Neural cell (in vitro differentiated cells): ENCODE measurements around the gene RUNX1.

Experiments used
- EZH2 ChIP-seq: fragments of 200-600, 300-800 bp; shearing (Covaris generic), sonication (generic); IDR thresholded peaks from 2 replicates; pipeline ENCODE4 v1.6.1; 2014; ENCODE audit warnings: antibody characterized with exemption, low read length, borderline replicate concordance, mild to moderate bottlenecking; ENCODE audit not compliant: insufficient read depth, poor library complexity, severe bottlenecking
- MXI1 ChIP-seq: fragments of 450-650 bp; conservative IDR thresholded peaks from 2 replicates; pipeline ENCODE4 v1.6.1; 2014; ENCODE audit warnings: antibody characterized with exemption, mild to moderate bottlenecking; ENCODE audit not compliant: poor library complexity, severe bottlenecking
- SMC3 ChIP-seq: fragments of 450-650 bp; conservative IDR thresholded peaks from 2 replicates; pipeline ENCODE4 v1.6.1; 2014; ENCODE audit warnings: antibody characterized with exemption, mild to moderate bottlenecking, moderate library complexity; ENCODE audit not compliant: poor library complexity
- TF ChIP-seq, protein P1 (sequence below): fragments of 450-650 bp; IDR thresholded peaks from 2 replicates; pipeline ENCODE4 v1.5.1; 2014; ENCODE audit warnings: antibody characterized with exemption, mild to moderate bottlenecking, moderate library complexity; ENCODE audit not compliant: poor library complexity, severe bottlenecking
- TF ChIP-seq, protein P2 (sequence below): IDR thresholded peaks from 2 replicates; pipeline ENCODE4 v1.6.1; 2012; ENCODE audit warnings: borderline replicate concordance

DNA sequence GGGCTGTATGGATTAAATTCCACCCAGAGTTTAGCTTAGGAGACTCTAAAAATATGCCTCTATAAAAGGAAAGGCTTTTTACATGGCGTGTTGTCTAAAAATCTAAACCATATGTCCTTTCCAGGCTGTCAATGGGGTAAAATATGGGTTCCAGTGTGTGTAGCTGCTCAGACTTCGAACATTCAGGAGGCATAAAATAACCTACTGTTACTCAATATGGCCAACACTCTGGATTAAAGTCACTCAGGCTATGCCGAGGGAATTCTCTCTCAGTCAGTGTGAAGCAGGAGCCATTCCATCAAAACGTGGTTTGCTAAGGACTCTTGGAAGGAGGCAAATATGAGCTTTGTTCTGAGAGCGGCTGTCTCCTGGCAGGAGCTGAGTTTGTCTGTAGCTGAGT lies 135.3 kb downstream of the RUNX1 start:
- TF ChIP-seq, protein P1, sequence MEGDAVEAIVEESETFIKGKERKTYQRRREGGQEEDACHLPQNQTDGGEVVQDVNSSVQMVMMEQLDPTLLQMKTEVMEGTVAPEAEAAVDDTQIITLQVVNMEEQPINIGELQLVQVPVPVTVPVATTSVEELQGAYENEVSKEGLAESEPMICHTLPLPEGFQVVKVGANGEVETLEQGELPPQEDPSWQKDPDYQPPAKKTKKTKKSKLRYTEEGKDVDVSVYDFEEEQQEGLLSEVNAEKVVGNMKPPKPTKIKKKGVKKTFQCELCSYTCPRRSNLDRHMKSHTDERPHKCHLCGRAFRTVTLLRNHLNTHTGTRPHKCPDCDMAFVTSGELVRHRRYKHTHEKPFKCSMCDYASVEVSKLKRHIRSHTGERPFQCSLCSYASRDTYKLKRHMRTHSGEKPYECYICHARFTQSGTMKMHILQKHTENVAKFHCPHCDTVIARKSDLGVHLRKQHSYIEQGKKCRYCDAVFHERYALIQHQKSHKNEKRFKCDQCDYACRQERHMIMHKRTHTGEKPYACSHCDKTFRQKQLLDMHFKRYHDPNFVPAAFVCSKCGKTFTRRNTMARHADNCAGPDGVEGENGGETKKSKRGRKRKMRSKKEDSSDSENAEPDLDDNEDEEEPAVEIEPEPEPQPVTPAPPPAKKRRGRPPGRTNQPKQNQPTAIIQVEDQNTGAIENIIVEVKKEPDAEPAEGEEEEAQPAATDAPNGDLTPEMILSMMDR, result no peak
- TF ChIP-seq, protein P2, sequence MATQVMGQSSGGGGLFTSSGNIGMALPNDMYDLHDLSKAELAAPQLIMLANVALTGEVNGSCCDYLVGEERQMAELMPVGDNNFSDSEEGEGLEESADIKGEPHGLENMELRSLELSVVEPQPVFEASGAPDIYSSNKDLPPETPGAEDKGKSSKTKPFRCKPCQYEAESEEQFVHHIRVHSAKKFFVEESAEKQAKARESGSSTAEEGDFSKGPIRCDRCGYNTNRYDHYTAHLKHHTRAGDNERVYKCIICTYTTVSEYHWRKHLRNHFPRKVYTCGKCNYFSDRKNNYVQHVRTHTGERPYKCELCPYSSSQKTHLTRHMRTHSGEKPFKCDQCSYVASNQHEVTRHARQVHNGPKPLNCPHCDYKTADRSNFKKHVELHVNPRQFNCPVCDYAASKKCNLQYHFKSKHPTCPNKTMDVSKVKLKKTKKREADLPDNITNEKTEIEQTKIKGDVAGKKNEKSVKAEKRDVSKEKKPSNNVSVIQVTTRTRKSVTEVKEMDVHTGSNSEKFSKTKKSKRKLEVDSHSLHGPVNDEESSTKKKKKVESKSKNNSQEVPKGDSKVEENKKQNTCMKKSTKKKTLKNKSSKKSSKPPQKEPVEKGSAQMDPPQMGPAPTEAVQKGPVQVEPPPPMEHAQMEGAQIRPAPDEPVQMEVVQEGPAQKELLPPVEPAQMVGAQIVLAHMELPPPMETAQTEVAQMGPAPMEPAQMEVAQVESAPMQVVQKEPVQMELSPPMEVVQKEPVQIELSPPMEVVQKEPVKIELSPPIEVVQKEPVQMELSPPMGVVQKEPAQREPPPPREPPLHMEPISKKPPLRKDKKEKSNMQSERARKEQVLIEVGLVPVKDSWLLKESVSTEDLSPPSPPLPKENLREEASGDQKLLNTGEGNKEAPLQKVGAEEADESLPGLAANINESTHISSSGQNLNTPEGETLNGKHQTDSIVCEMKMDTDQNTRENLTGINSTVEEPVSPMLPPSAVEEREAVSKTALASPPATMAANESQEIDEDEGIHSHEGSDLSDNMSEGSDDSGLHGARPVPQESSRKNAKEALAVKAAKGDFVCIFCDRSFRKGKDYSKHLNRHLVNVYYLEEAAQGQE, result no peak
- TF ChIP-seq EZH2 (no peak), MXI1 (no peak), SMC3 (no peak)
